Fibroblast of pulmonary artery (primary cell): ENCODE measurements around the gene SIMC1.

Experiments
- DNase-seq: peaks from one replicate; pipeline ENCODE4 v3.0.0-alpha.2; 2010; ENCODE audit warnings: low read depth
- H3K4me3 ChIP-seq: replicated peaks from 2 replicates; pipeline ENCODE4 v1.5.1; 2011; ENCODE audit warnings: low read depth, mild to moderate bottlenecking, control low read depth, low read length, moderate library complexity
- CTCF ChIP-seq: IDR thresholded peaks from 2 replicates; pipeline ENCODE4 v1.5.1; 2011; ENCODE audit warnings: mild to moderate bottlenecking, control low read depth, low read length, inconsistent platforms; ENCODE audit errors: missing control alignments

SIMC1 gene

DNA sequence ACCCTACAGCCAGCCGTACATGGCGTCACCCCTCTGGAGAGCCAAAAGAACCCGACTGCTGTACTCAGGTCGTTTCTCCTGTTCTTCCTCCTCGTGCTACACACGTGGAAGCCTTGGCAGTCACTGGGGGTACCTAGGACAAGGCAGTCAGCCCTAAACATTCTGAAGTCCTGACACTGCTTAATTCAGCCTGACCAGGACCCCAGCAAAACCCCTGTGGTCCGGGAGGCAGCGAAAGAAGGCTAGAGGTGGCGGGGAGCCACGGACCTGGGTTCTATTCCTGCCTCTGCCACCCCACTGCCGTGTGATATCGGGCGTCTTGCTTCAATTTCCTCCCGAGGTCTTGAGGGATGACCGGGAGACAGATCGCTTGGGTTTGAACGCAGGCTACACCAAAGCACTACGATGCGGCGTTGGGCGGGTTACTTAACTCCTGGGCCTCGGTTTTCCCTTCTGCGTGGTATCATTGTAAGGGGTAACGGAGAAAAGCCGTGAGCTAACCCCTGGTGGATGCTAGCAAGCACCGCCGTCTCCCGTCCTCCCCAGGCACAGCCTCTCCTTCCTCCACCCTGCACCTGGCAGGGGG, 126.6 kb downstream of the SIMC1 start:
- no peak for DNase-seq
- H3K4me3 ChIP-seq = peak overlapping the region; percentile 62
- TF ChIP-seq CTCF = no peak

GRCh38 chr5:176365351-176366231, 127.4 kb downstream of the SIMC1 start, which contains the start of gene ARL10:
Gene ARL10 (plus strand): TSS chr5:176365487. CDS start chr5:176365564, 77 bp downstream.
- TF ChIP-seq CTCF = no peak
- peak; percentile 27 for DNase-seq
- H3K4me3 ChIP-seq = peak within 1 kb of the TSS; percentile 62

DNA sequence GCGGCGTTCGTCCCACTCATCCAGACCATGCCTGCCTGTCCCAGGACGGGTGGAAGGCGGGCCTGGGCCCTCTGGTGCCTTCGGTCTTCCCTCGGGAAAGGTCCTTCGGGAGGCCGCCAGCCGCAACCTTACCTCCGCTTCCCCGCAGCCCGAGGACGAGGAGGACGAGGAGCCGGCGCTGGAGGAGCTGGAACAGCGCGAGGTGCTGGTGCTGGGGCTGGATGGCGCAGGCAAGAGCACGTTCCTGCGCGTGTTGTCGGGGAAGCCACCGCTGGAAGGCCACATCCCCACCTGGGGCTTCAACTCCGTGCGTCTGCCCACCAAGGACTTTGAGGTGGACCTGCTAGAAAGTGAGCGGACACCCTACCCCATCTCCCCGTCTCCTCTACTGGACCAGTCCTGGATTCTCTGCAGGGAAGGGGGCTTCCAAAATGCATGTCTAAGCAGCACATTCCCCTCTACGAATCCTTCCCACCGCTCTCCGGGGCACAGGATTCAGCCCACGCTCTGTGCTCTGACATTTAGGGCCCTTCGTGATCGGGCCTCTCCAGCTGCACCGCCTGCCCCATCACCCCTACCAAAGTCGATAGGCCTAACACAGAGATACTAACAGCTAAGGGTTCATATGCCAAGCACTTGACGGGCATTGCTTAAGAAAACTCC, 128.1 kb downstream of the SIMC1 start:
- TF ChIP-seq CTCF = no peak
- DNase-seq = no peak
- peak overlapping the region; percentile 62 for H3K4me3 ChIP-seq

GRCh38 chr5:176368726-176369125, 130.5 kb downstream of the SIMC1 start:
- no peak for TF ChIP-seq CTCF
- no peak overlapping the region for H3K4me3 ChIP-seq
- no peak for DNase-seq

GRCh38 chr5:176369934-176370711, 131.9 kb downstream of the SIMC1 start:
- H3K4me3 ChIP-seq = no peak overlapping the region
- DNase-seq = no peak
- TF ChIP-seq CTCF = no peak
